ENCODE data around the gene STK4. TPM values are rescaled to one million over a fixed set of nuclear protein-coding genes. Genes with fewer than 3 reads are reported as not detected.

STK4 gene
- total RNA-seq (10 to 100 TPM; 40.1 to 41.0 TPM), polyA plus RNA-seq (1 to 10 TPM; 5.4 to 9.8 TPM)
- long read RNA-seq, donor 1, partial matches to known transcripts, result 14 of 26 reads
- long read RNA-seq, donor 1, other reads (novel, unspliced or antisense), result 8 of 26 reads
- long read RNA-seq, donor 2, full-length matches to known transcripts, result 6 of 20 reads
- long read RNA-seq, donor 2, partial matches to known transcripts, result 7 of 20 reads
- long read RNA-seq, donor 2, other reads (novel, unspliced or antisense), result 7 of 20 reads

DNA sequence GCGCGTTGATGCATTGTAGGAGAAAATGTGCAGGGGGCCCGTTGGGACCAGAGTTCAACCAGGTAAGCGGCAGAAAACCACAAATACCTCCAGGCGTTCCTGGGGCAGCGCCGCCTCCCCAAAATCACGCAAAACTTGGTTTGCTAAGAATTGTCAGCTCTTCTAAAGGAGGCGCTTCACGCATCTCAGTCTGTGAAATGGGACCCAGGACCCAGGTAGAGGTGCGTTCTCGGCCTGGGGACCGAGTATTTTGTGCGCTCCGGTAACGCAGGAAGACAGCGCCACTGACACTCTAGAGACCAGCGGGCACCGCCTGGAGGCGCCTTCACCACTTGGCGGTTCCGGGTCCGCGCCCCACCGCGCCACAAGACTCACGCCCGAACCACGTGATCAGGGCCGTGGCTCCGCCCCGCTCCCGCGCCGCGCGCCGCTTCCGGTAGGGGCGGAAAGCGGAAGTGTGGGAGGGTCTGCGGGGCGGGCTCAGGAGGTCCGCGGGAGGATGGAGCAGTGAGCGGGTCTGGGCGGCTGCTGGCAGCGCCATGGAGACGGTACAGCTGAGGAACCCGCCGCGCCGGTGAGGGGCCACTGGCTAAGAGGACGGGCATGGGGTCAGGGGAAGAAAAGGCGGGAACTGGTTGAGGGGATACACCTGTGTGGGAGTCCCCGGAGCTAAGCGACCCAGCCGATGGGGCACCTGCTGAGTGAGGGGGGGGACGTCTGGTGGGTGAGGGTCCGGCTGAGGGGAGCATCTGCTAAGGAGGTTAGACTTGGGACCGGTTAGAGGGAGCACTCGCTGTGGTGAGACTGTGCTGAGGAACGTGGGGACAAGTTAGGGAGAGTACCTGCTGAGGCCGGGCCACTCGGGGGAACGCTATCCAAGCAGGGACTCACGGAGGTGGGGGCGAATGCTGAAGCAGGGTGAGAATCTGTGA, at the start of gene STK4:
TSS of gene STK4 (plus strand) at position 483 of the 932 bp plus-strand sequence. CDS start at position 540, 57 bp downstream.
- H3K27ac ChIP-seq (ENCODE audit: low read depth in 1 of 2, low read length in 2 of 2), result peak within 1 kb of the TSS in 1 of 2 donors; percentile 83
- peaks cover 0 to 2% of the 10 kb centered on the region in 2 donors for H3K4me1 ChIP-seq (ENCODE audit: control insufficient read depth in 1 of 2, insufficient read depth in 2 of 2, low read length in 2 of 2)
- intact Hi-C loops (cut with DNase I), result loop anchor here in 1 of 2 donors (5.0 kb wide), 1 partner anchor 79 kb away; the partner anchor contains the start of gene YWHAB
- WGBS, 2 donors, result 1% methylated on average over 68 of the region's 68 CpGs
- peak within 1 kb of the TSS; percentile 45 to 51 for H3K4me3 ChIP-seq (ENCODE audit: low read length in 2 of 2)
- DNase-seq, result peak; percentile 96 to 98
- peak; percentile 99 for ATAC-seq (ENCODE audit: low FRiP score)
- no peaks in the 10 kb centered on the region for H3K36me3 ChIP-seq (ENCODE audit: control insufficient read depth in 1 of 2, insufficient read depth in 2 of 2, low read length in 1 of 2)
- H3K9me3 ChIP-seq (ENCODE audit: control insufficient read depth, low read length), result no peaks in the 10 kb centered on the region
- H3K27me3 ChIP-seq (ENCODE audit: control insufficient read depth in 1 of 2, insufficient read depth in 2 of 2, low read length in 1 of 2), result no peaks in the 10 kb centered on the region

DNA sequence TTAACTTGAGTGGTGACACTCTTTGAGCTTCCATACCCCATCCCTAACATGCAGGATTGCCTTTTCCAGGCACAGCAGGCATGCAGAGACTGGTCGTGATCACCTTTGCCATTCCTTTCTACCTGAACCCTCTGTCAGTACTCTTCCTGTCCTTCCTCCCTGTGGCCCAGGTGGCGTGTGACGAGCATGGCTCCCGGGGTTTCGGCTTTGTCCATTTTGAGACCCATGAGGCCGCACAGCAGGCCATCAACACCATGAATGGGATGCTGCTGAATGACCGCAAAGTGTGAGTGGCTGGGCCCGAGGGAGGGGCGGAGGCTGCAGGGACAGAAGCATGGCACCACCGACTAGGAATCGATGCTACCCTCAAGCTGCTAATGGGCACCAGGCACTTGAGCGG, 49.7 kb upstream of the STK4 start:
- 93% methylated on average over 12 of the region's 12 CpGs for WGBS, 2 donors
- Histone ChIP-seq H3K4me3 (ENCODE audit: low read length in 2 of 2) (no peak overlapping the region), H3K27ac (ENCODE audit: low read depth in 1 of 2, low read length in 2 of 2) (no peak overlapping the region), H3K27me3 (ENCODE audit: control insufficient read depth in 1 of 2, insufficient read depth in 2 of 2, low read length in 1 of 2) (no peaks in the 10 kb centered on the region), H3K4me1 (ENCODE audit: control insufficient read depth in 1 of 2, insufficient read depth in 2 of 2, low read length in 2 of 2) (no peaks in the 10 kb centered on the region), H3K9me3 (ENCODE audit: control insufficient read depth, low read length) (no peaks in the 10 kb centered on the region), H3K36me3 (ENCODE audit: control insufficient read depth in 1 of 2, insufficient read depth in 2 of 2, low read length in 1 of 2) (peaks cover 0 to 2% of the 10 kb centered on the region in 2 donors)
- DNase-seq (no peak), ATAC-seq (ENCODE audit: low FRiP score) (no peak)
- intact Hi-C loops (cut with DNase I), result no loop called here

DNA sequence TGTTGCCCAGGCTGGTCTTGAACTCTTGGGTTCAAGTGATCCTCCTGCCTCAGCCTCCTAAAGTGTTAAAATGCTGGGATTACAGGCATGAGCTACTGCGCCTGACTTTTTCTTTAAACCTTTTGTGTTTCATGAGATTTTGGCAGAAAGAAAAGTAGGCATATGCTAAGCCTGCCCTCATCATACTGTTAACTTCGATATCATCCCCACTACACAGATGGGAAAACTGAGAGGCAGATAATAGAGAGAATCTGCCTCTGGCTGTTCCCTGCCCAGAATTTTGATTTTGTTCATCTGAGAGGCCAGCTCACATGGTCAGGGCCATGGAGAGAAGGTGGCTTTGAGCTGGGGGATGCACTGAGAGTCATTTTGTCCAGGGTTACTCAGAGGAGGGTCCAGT, 48.9 kb upstream of the STK4 start:
- DNase-seq (no peak), ATAC-seq (ENCODE audit: low FRiP score) (no peak)
- Histone ChIP-seq H3K27me3 (ENCODE audit: control insufficient read depth in 1 of 2, insufficient read depth in 2 of 2, low read length in 1 of 2) (no peaks in the 10 kb centered on the region), H3K4me1 (ENCODE audit: control insufficient read depth in 1 of 2, insufficient read depth in 2 of 2, low read length in 2 of 2) (no peaks in the 10 kb centered on the region), H3K36me3 (ENCODE audit: control insufficient read depth in 1 of 2, insufficient read depth in 2 of 2, low read length in 1 of 2) (peaks cover 0 to 2% of the 10 kb centered on the region in 2 donors), H3K27ac (ENCODE audit: low read depth in 1 of 2, low read length in 2 of 2) (no peak overlapping the region), H3K4me3 (ENCODE audit: low read length in 2 of 2) (no peak overlapping the region), H3K9me3 (ENCODE audit: control insufficient read depth, low read length) (no peaks in the 10 kb centered on the region)
- intact Hi-C loops (cut with DNase I), result no loop called here
- WGBS, 2 donors, result 91 to 98% methylated on average over 2 of the region's 2 CpGs

DNA sequence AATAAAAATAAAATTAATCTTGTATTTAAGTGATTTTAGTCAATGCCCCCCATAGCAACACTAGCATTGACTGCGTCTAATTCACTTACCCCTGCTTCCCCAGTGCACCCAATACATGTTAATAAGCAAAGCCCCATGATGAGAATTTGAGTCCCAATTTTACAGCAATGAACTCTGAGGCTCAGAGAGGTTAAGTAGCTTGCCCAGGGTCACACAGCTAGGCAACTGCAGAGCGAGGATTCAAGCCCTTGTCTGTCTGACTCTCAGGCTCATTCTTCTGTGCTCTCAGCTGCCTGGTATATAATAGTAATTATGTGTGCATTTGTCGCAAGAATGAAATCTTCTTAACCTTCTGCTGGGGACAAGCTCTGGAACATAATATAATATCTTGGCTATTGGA, 48.0 kb upstream of the STK4 start:
- no peaks in the 10 kb centered on the region for H3K27me3 ChIP-seq (ENCODE audit: control insufficient read depth in 1 of 2, insufficient read depth in 2 of 2, low read length in 1 of 2)
- H3K9me3 ChIP-seq (ENCODE audit: control insufficient read depth, low read length), result no peaks in the 10 kb centered on the region
- WGBS, 2 donors, result 96 to 99% methylated on average over 3 of the region's 3 CpGs
- no peak overlapping the region for H3K4me3 ChIP-seq (ENCODE audit: low read length in 2 of 2)
- DNase-seq (no peak), ATAC-seq (ENCODE audit: low FRiP score) (no peak)
- no peaks in the 10 kb centered on the region for H3K36me3 ChIP-seq (ENCODE audit: control insufficient read depth in 1 of 2, insufficient read depth in 2 of 2, low read length in 1 of 2)
- intact Hi-C loops (cut with DNase I), result no loop called here
- no peaks in the 10 kb centered on the region for H3K4me1 ChIP-seq (ENCODE audit: control insufficient read depth in 1 of 2, insufficient read depth in 2 of 2, low read length in 2 of 2)
- no peak overlapping the region for H3K27ac ChIP-seq (ENCODE audit: low read depth in 1 of 2, low read length in 2 of 2)

DNA sequence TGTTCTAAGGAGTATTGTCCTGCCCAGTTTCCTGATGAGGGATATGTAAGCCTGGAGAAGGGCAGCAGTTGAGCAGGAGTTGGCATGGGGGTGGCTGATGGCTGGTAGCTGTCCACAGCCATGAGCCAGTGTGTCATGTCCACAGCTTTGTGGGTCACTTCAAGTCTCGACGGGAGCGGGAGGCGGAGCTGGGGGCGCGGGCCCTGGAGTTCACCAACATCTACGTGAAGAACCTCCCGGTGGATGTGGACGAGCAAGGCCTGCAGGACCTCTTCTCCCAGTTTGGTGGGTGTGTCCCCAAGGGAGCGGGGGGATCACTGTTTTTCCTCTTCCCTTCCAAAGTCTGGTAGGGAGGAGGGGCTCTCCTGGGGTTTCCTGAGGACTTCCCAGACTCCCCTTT, 47.6 kb upstream of the STK4 start:
- Histone ChIP-seq H3K27ac (ENCODE audit: low read depth in 1 of 2, low read length in 2 of 2) (no peak overlapping the region), H3K9me3 (ENCODE audit: control insufficient read depth, low read length) (no peaks in the 10 kb centered on the region), H3K4me3 (ENCODE audit: low read length in 2 of 2) (no peak overlapping the region), H3K4me1 (ENCODE audit: control insufficient read depth in 1 of 2, insufficient read depth in 2 of 2, low read length in 2 of 2) (no peaks in the 10 kb centered on the region), H3K36me3 (ENCODE audit: control insufficient read depth in 1 of 2, insufficient read depth in 2 of 2, low read length in 1 of 2) (no peaks in the 10 kb centered on the region), H3K27me3 (ENCODE audit: control insufficient read depth in 1 of 2, insufficient read depth in 2 of 2, low read length in 1 of 2) (no peaks in the 10 kb centered on the region)
- ATAC-seq (ENCODE audit: low FRiP score) (no peak), DNase-seq (no peak)
- intact Hi-C loops (cut with DNase I), result no loop called here
- WGBS, 2 donors, result 91 to 94% methylated on average over 10 of the region's 10 CpGs

DNA sequence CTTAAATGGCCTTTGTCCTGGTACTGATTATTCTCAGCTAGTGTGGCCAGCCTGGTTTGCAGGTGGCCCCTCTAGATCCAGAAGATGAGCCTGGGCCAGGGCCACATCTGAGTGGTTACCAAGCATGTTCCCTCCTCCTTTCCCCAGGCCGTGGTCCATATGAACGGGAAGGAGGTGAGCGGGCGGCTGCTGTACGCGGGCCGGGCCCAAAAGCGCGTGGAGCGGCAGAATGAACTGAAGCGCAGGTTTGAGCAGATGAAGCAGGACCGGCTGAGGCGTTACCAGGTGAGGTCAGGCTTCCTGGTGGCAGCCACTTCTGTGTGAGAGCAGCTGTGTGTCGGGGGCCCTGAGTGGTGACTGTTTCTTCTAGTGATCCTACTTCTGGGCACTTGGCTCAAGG, 44.9 kb upstream of the STK4 start:
- no peak for ATAC-seq (ENCODE audit: low FRiP score)
- intact Hi-C loops (cut with DNase I), result no loop called here
- Histone ChIP-seq H3K4me1 (ENCODE audit: control insufficient read depth in 1 of 2, insufficient read depth in 2 of 2, low read length in 2 of 2) (no peaks in the 10 kb centered on the region), H3K4me3 (ENCODE audit: low read length in 2 of 2) (no peak overlapping the region), H3K36me3 (ENCODE audit: control insufficient read depth in 1 of 2, insufficient read depth in 2 of 2, low read length in 1 of 2) (no peaks in the 10 kb centered on the region), H3K27ac (ENCODE audit: low read depth in 1 of 2, low read length in 2 of 2) (no peak overlapping the region), H3K9me3 (ENCODE audit: control insufficient read depth, low read length) (no peaks in the 10 kb centered on the region), H3K27me3 (ENCODE audit: control insufficient read depth in 1 of 2, insufficient read depth in 2 of 2, low read length in 1 of 2) (no peaks in the 10 kb centered on the region)
- DNase-seq, result no peak
- WGBS, 2 donors, result 97 to 98% methylated on average over 14 of the region's 14 CpGs

DNA sequence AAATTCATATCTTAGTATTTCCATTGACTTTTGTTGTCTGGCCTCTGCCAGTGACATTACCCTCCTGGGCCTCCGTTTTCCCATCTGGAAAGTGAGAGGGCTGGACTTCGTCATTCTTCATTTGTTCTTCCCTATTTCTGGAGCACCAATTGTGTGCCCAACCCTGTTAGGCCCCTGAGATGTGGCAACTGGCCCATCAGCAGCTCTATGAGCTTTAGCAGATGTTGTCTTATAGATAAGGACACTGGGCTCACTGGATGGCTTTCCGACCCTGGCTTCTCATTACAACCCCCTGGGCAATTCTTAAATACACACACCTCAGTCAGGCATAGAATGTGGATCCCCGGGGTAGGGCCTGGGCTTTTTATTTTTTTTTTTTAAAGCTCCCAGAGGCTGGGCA, 41.8 kb upstream of the STK4 start:
- H3K36me3 ChIP-seq (ENCODE audit: control insufficient read depth in 1 of 2, insufficient read depth in 2 of 2, low read length in 1 of 2), result no peaks in the 10 kb centered on the region
- ATAC-seq (ENCODE audit: low FRiP score) (no peak), DNase-seq (no peak)
- intact Hi-C loops (cut with DNase I), result no loop called here
- no peak overlapping the region for H3K4me3 ChIP-seq (ENCODE audit: low read length in 2 of 2)
- no peaks in the 10 kb centered on the region for H3K9me3 ChIP-seq (ENCODE audit: control insufficient read depth, low read length)
- 60 to 68% methylated on average over 4 of the region's 4 CpGs for WGBS, 2 donors
- H3K27ac ChIP-seq (ENCODE audit: low read depth in 1 of 2, low read length in 2 of 2), result no peak overlapping the region
- H3K27me3 ChIP-seq (ENCODE audit: control insufficient read depth in 1 of 2, insufficient read depth in 2 of 2, low read length in 1 of 2), result no peaks in the 10 kb centered on the region
- H3K4me1 ChIP-seq (ENCODE audit: control insufficient read depth in 1 of 2, insufficient read depth in 2 of 2, low read length in 2 of 2), result no peaks in the 10 kb centered on the region

DNA sequence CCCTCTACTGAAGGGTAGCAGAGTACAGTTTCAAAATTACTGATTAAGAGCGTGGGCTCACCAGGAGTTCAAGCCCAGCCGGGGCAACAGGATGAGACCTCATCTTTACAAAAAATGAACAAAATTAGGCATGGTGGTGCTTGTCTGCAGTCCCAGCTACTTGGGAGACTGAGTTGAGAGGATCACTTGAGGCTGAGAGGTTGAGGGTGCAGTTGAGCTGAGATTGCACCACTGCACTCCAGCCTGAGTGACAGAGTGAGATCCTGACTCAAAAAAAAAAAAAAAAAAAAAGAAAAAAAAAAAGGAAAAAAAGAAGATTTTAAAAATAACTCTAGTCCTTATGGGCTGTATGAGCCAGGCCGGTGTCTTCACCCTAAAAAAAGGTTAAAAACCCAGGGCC, 37.7 kb upstream of the STK4 start:
- Histone ChIP-seq H3K27me3 (ENCODE audit: control insufficient read depth in 1 of 2, insufficient read depth in 2 of 2, low read length in 1 of 2) (no peaks in the 10 kb centered on the region), H3K4me3 (ENCODE audit: low read length in 2 of 2) (no peak overlapping the region), H3K36me3 (ENCODE audit: control insufficient read depth in 1 of 2, insufficient read depth in 2 of 2, low read length in 1 of 2) (no peaks in the 10 kb centered on the region), H3K4me1 (ENCODE audit: control insufficient read depth in 1 of 2, insufficient read depth in 2 of 2, low read length in 2 of 2) (no peaks in the 10 kb centered on the region), H3K9me3 (ENCODE audit: control insufficient read depth, low read length) (no peaks in the 10 kb centered on the region), H3K27ac (ENCODE audit: low read depth in 1 of 2, low read length in 2 of 2) (no peak overlapping the region)
- ATAC-seq (ENCODE audit: low FRiP score), result no peak
- no peak for DNase-seq
- intact Hi-C loops (cut with DNase I), result no loop called here
- WGBS, 2 donors, result 75 to 77% methylated on average over 3 of the region's 3 CpGs
